ENCODE measurements around the gene PLAGL2. TPM values are rescaled to one million over a fixed set of nuclear protein-coding genes. Genes with fewer than 3 reads are reported as not detected.
"Not testable (repeated sequence)": the region's sequence is repeated elsewhere in the genome, so short reads cannot be mapped to it uniquely, and the experiment has no call there.

Gene PLAGL2
- total RNA-seq = 10 to 100 TPM; 27.9 to 28.9 TPM

- H3K36me3 Mint-ChIP-seq (ENCODE audit: low read depth) = peaks cover 42% of the 10 kb centered on the region
- CTCF ChIA-PET = no interaction called here
- H3K27me3 Mint-ChIP-seq = no peaks in the 10 kb centered on the region
- no peaks in the 10 kb centered on the region for H3K9me3 Mint-ChIP-seq
- DNase-seq = peak; percentile 92
- POLR2A ChIA-PET = interaction anchor here (0.8 to 1.2 kb wide), 4 partner anchors 17 to 151 kb away, joined by 3 to 4 read pairs (median 3); partner anchors contain the start of genes ASXL1 and TM9SF4
- peak within 1 kb of the TSS; percentile 88 for H3K27ac Mint-ChIP-seq
- peak within 1 kb of the TSS; percentile 91 for H3K4me3 Mint-ChIP-seq
- H3K4me1 Mint-ChIP-seq = peaks cover 82% of the 10 kb centered on the region
Measured at GRCh38 chr20:32207626-32208498, at the start of gene PLAGL2, which contains the start of gene POFUT1. Gene PLAGL2 (minus strand): TSS chr20:32207743. CDS start chr20:32202178, 5,565 bp downstream. Gene POFUT1 (plus strand): TSS chr20:32207880. CDS start chr20:32207942, 62 bp downstream.

GRCh38 chr20:32252189-32252588 lies 44.6 kb upstream of the PLAGL2 start:
- H3K4me3 Mint-ChIP-seq = no peak overlapping the region
- H3K27me3 Mint-ChIP-seq = no peaks in the 10 kb centered on the region
- peak overlapping the region; percentile 58 for H3K27ac Mint-ChIP-seq
- DNase-seq = peak; percentile 48
- POLR2A ChIA-PET = no interaction called here
- H3K36me3 Mint-ChIP-seq (ENCODE audit: low read depth) = no peaks in the 10 kb centered on the region
- H3K4me1 Mint-ChIP-seq = peaks cover 35% of the 10 kb centered on the region
- CTCF ChIA-PET = no interaction called here
- H3K9me3 Mint-ChIP-seq = no peaks in the 10 kb centered on the region

GRCh38 chr20:32251470-32251869 lies 43.9 kb upstream of the PLAGL2 start:
- Mint-ChIP-seq H3K9me3 (no peaks in the 10 kb centered on the region), H3K4me1 (peaks cover 32% of the 10 kb centered on the region), H3K36me3 (ENCODE audit: low read depth) (no peaks in the 10 kb centered on the region), H3K27ac (peak overlapping the region; percentile 1), H3K27me3 (no peaks in the 10 kb centered on the region), H3K4me3 (no peak overlapping the region)
- no peak for DNase-seq
- POLR2A ChIA-PET = no interaction called here
- CTCF ChIA-PET = interaction anchor here (0.8 kb wide), 1 partner anchor 9 kb away, joined by 3 read pairs; no protein-coding TSS in a partner anchor

- no peaks in the 10 kb centered on the region for H3K9me3 Mint-ChIP-seq
- ChIA-PET POLR2A (no interaction called here), CTCF (interaction anchor here (0.7 kb wide), 1 partner anchor 28 kb away, joined by 3 read pairs; the partner anchor contains the start of gene KIF3B)
- DNase-seq = peak; percentile 43
- peak overlapping the region; percentile 9 for H3K4me3 Mint-ChIP-seq
- H3K27me3 Mint-ChIP-seq = no peaks in the 10 kb centered on the region
- H3K27ac Mint-ChIP-seq = peak overlapping the region; percentile 55
- no peaks in the 10 kb centered on the region for H3K36me3 Mint-ChIP-seq (ENCODE audit: low read depth)
- peaks cover 28% of the 10 kb centered on the region for H3K4me1 Mint-ChIP-seq
Measured at GRCh38 chr20:32249030-32249738, 41.6 kb upstream of the PLAGL2 start.

GRCh38 chr20:32248043-32248442 lies 40.5 kb upstream of the PLAGL2 start:
- H3K4me3 Mint-ChIP-seq = no peak overlapping the region
- no peak for DNase-seq
- H3K36me3 Mint-ChIP-seq (ENCODE audit: low read depth) = no peaks in the 10 kb centered on the region
- H3K27ac Mint-ChIP-seq = no peak overlapping the region
- H3K27me3 Mint-ChIP-seq = no peaks in the 10 kb centered on the region
- ChIA-PET CTCF (no interaction called here), POLR2A (no interaction called here)
- H3K9me3 Mint-ChIP-seq = no peaks in the 10 kb centered on the region
- peaks cover 25% of the 10 kb centered on the region for H3K4me1 Mint-ChIP-seq

GRCh38 chr20:32246208-32246607 lies 38.7 kb upstream of the PLAGL2 start:
- CTCF ChIA-PET, POLR2A ChIA-PET: not testable (repeated sequence)
- H3K4me1 Mint-ChIP-seq = peaks cover 13% of the 10 kb centered on the region

GRCh38 chr20:32244959-32245358 lies 37.4 kb upstream of the PLAGL2 start:
- no peaks in the 10 kb centered on the region for H3K9me3 Mint-ChIP-seq
- ChIA-PET CTCF (no interaction called here), POLR2A (no interaction called here)
- no peak overlapping the region for H3K4me3 Mint-ChIP-seq
- H3K36me3 Mint-ChIP-seq (ENCODE audit: low read depth) = no peaks in the 10 kb centered on the region
- H3K27ac Mint-ChIP-seq = no peak overlapping the region
- H3K4me1 Mint-ChIP-seq = peaks cover 14% of the 10 kb centered on the region
- no peak for DNase-seq
- no peaks in the 10 kb centered on the region for H3K27me3 Mint-ChIP-seq

More at GRCh38 chr20:32246208-32246607, 38.7 kb upstream of the PLAGL2 start:
- not testable (repeated sequence) for DNase-seq; H3K27me3 Mint-ChIP-seq; H3K36me3 Mint-ChIP-seq (ENCODE audit: low read depth); H3K27ac Mint-ChIP-seq; H3K4me3 Mint-ChIP-seq; H3K9me3 Mint-ChIP-seq

- DNase-seq = no peak
- Mint-ChIP-seq H3K36me3 (ENCODE audit: low read depth) (no peaks in the 10 kb centered on the region), H3K4me3 (no peak overlapping the region), H3K9me3 (no peaks in the 10 kb centered on the region), H3K27ac (no peak overlapping the region), H3K27me3 (no peaks in the 10 kb centered on the region), H3K4me1 (peaks cover 9% of the 10 kb centered on the region)
- ChIA-PET POLR2A (no interaction called here), CTCF (no interaction called here)
Measured at GRCh38 chr20:32244150-32244823, 36.7 kb upstream of the PLAGL2 start.

- Mint-ChIP-seq H3K4me1 (peaks cover 5% of the 10 kb centered on the region), H3K27me3 (no peaks in the 10 kb centered on the region), H3K36me3 (ENCODE audit: low read depth) (peaks cover 6% of the 10 kb centered on the region), H3K4me3 (no peak overlapping the region), H3K9me3 (no peaks in the 10 kb centered on the region), H3K27ac (no peak overlapping the region)
- ChIA-PET CTCF (no interaction called here), POLR2A (no interaction called here)
- no peak for DNase-seq
Measured at GRCh38 chr20:32241807-32242206, 34.3 kb upstream of the PLAGL2 start.

- Mint-ChIP-seq H3K9me3 (no peaks in the 10 kb centered on the region), H3K27me3 (no peaks in the 10 kb centered on the region), H3K27ac (no peak overlapping the region), H3K4me1 (peaks cover 8% of the 10 kb centered on the region), H3K4me3 (no peak overlapping the region), H3K36me3 (ENCODE audit: low read depth) (peaks cover 17% of the 10 kb centered on the region)
- DNase-seq = no peak
- POLR2A ChIA-PET = interaction anchor here (1.1 kb wide), 1 partner anchor 16 kb away, joined by 3 read pairs; no protein-coding TSS in a partner anchor
- CTCF ChIA-PET = interaction anchor here (0.6 kb wide), 1 partner anchor 682 kb away, joined by 5 read pairs; no protein-coding TSS in a partner anchor
Measured at GRCh38 chr20:32240205-32240604, 32.7 kb upstream of the PLAGL2 start.

- Mint-ChIP-seq H3K36me3 (ENCODE audit: low read depth) (peaks cover 30% of the 10 kb centered on the region), H3K27ac (no peak overlapping the region), H3K9me3 (no peaks in the 10 kb centered on the region), H3K4me1 (peaks cover 14% of the 10 kb centered on the region), H3K4me3 (no peak overlapping the region), H3K27me3 (no peaks in the 10 kb centered on the region)
- ChIA-PET CTCF (no interaction called here), POLR2A (interaction anchor here (1.1 kb wide), 1 partner anchor 17 kb away, joined by 3 read pairs; no protein-coding TSS in a partner anchor)
- no peak for DNase-seq
Measured at GRCh38 chr20:32238483-32239425, 31.2 kb upstream of the PLAGL2 start.

GRCh38 chr20:32237419-32237818 lies 29.9 kb upstream of the PLAGL2 start:
- Mint-ChIP-seq H3K27ac (no peak overlapping the region), H3K9me3 (no peaks in the 10 kb centered on the region), H3K4me1 (peaks cover 26% of the 10 kb centered on the region), H3K27me3 (no peaks in the 10 kb centered on the region), H3K36me3 (ENCODE audit: low read depth) (peaks cover 42% of the 10 kb centered on the region), H3K4me3 (no peak overlapping the region)
- ChIA-PET CTCF (no interaction called here), POLR2A (no interaction called here)
- DNase-seq = no peak
